Naive thymus-derived CD8-positive, alpha-beta T cell (primary cell): ENCODE results near the gene CTXN1. TPM values are rescaled to one million over a fixed set of nuclear protein-coding genes. Genes with fewer than 3 reads are reported as not detected.
A peak's percentile ranks its signal among the peaks of the same experiment; 100 is the strongest.

Experiments
- ATAC-seq, 2 donors: fragments of 150-1000 bp; cut with Tn5 transposase in 1 of 2; sonication (Bioruptor Pico), chemical (Tn5 transposase) in 1 of 2; 1 replicate in 1 of 2; 2 replicates in 1 of 2; pipeline ENCODE4 v1.10.0; 2021; ENCODE audit warnings: mild to moderate bottlenecking in 2 of 2, moderate library complexity in 2 of 2
- POLR2A ChIA-PET: fragments of 350-600 bp; sonication (Branson Sonifier 250); formaldehyde crosslinking; loops from one replicate; lab custom pipeline; 2021; ENCODE audit warnings: antibody characterized with exemption; lab: Charles Lee
- DNase-seq, 10 donors: peaks; one replicate each; pipeline versions ENCODE4 v3.0.0 to v3.0.0-alpha.2; 2020 to 2022
- H3K27ac Mint-ChIP-seq, 10 donors: one replicate each; pipeline ENCODE4 v1.8.0; 2020 to 2022; ENCODE audit warnings: mild to moderate bottlenecking in 10 of 10, mixed read lengths in 10 of 10, moderate library complexity in 4 of 10, inconsistent platforms in 1 of 10
- H3K27me3 Mint-ChIP-seq, 5 donors: one replicate each; pipeline ENCODE4 v1.8.0; 2021 to 2022; ENCODE audit warnings: mixed read lengths in 5 of 5
- H3K36me3 Mint-ChIP-seq, 3 donors: one replicate each; pipeline ENCODE4 v1.8.0; 2020 to 2022; ENCODE audit warnings: mixed read lengths in 3 of 3, mild to moderate bottlenecking in 2 of 3, inconsistent platforms in 1 of 3
- H3K4me1 Mint-ChIP-seq, 4 donors: one replicate each; pipeline ENCODE4 v1.8.0; 2021 to 2022; ENCODE audit warnings: mixed read lengths in 4 of 4
- H3K4me3 Mint-ChIP-seq, 10 donors: one replicate each; pipeline ENCODE4 v1.8.0; 2020 to 2022; ENCODE audit warnings: mild to moderate bottlenecking in 10 of 10, mixed read lengths in 10 of 10, moderate library complexity in 6 of 10, inconsistent platforms in 1 of 10
- H3K9me3 Mint-ChIP-seq, 9 donors: one replicate each; pipeline ENCODE4 v1.8.0; 2020 to 2022; ENCODE audit warnings: mixed read lengths in 9 of 9, mild to moderate bottlenecking in 3 of 9, inconsistent platforms in 1 of 9, moderate library complexity in 1 of 9
- polyA plus RNA-seq, 3 donors: library from polyadenylated mRNA; unstranded; fragments of 300-500 nt; fragmentation: Illumina TruSeq; gene quantifications; one replicate each; pipeline ENCODE4 v1.2.3, GENCODE V29; 2021
- total RNA-seq, 8 experiments: library from RNA in 2 of 8; stranded (reverse) in 2 of 8; gene quantifications; one replicate each; pipeline ENCODE4 v1.2.3 and lab custom pipeline; 2021 to 2026

Gene CTXN1
- total and polyA plus RNA-seq, 5 experiments from 2014 or later: not detected

DNA sequence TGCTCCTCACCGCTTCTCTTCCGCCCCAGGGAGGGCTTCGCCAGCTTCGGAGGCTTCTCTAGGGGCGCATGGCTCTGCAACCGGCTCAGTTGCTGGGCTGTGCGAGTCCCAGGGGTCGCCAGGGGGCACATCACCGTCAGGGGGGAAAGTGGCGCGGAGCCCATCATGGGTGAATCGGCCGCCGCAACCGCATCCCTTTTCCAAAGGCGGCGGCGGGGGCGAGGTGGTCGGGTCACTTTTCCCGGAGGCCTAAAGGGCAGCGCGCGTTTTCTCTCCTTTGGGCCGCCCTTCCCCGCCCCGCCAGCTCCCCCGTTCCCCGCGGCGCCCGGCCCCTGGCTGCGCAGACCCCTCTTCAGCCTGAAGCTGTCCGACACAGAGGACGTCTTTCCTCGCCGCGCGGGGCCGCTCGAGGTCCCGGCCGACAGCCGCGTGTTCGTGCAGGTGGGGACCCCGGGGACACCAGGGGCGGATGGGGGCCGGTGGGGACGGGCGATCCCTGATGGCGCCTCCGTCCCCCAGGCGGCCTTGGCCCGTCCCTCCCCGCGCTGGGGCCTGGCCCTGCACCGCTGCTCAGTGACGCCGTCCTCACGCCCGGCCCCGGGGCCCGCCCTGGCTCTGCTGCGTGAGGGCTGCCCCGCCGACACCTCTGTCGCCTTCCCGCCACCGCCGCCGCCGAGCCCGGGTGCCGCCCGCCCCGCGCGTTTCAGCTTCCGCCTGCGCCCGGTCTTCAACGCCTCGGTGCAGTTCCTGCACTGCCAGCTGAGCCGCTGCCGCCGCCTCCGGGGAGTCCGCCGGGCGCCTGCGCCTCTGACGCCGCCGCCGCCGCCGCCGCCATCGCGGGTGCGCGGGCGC lies 9.6 kb downstream of the CTXN1 start:
- Mint-ChIP-seq H3K27ac (peak overlapping the region in 3 of 10 donors; percentile 33 to 51 (median 40)), H3K4me3 (peak overlapping the region in 9 of 10 donors; percentile 23 to 80 (median 61)), H3K9me3 (no peaks in the 10 kb centered on the region), H3K4me1 (peaks cover 16 to 34% (median 31%) of the 10 kb centered on the region in 4 donors), H3K27me3 (peaks cover 11 to 39% (median 18%) of the 10 kb centered on the region in 5 donors), H3K36me3 (peaks cover 0 to 24% (median 11%) of the 10 kb centered on the region in 3 donors)
- ATAC-seq (peak; percentile 1 to 3), DNase-seq (peak in 6 of 10 donors; percentile 23 to 50 (median 40))
- POLR2A ChIA-PET: interaction anchor here (0.6 to 7.5 kb wide), 9 partner anchors 8 to 52 kb away, joined by 3 to 66 read pairs (median 5); partner anchors contain the start of genes MAP2K7 and TIMM44

DNA sequence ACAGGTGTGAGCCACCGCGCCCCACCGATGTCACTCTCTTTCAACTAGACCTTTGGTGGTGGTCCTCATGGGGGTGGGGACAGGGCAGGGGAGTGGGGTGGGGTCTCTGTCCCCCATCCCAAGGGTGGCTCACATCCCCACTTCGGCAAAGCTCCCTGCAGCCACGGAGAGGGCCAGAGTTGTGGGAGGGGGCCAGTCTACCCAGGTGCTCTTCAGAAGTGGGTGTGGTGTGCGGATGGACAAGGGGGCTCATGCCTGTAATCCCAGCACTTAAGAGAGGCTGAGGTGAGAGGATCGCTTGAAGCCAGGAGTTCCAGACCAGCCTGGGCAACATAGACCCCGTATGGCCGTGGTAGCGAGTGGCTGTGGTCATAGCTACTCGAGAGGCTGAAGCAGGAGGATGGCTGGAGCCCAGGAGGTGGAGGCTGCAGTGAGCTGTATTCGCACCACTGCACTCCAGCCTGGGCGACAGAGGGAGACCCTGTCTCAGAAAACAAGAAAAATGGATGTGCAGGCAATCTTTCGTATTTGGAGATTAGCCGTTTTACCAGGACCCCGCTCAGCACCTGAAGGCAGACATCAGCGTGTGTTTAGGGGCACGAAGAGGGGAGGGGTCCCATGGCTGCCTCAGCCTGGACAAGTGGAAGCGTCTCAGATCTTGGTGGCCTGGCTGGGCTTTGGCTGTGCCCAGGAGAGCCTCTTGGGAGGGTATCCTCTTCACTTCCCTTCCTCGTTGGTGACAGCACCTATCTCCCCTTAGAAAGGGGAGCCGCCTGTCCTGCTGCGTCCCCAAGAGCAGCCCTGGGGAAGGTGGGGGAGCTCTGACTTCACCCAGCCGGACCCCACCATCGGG lies 10.5 kb downstream of the CTXN1 start:
- Mint-ChIP-seq H3K36me3 (peaks cover 0 to 30% (median 12%) of the 10 kb centered on the region in 3 donors), H3K9me3 (no peaks in the 10 kb centered on the region), H3K4me3 (peak overlapping the region; percentile 33 to 77 (median 61)), H3K27me3 (peaks cover 11 to 39% (median 18%) of the 10 kb centered on the region in 5 donors), H3K27ac (peak overlapping the region in 4 of 10 donors; percentile 38 to 57 (median 46)), H3K4me1 (peaks cover 13 to 28% (median 26%) of the 10 kb centered on the region in 4 donors)
- DNase-seq (peak in 1 of 10 donors; percentile 64), ATAC-seq (no peak)
- POLR2A ChIA-PET: interaction anchor here (0.6 to 1.3 kb wide), 6 partner anchors 12 to 46 kb away, joined by 4 to 7 read pairs (median 5); partner anchors contain the start of gene MAP2K7

DNA sequence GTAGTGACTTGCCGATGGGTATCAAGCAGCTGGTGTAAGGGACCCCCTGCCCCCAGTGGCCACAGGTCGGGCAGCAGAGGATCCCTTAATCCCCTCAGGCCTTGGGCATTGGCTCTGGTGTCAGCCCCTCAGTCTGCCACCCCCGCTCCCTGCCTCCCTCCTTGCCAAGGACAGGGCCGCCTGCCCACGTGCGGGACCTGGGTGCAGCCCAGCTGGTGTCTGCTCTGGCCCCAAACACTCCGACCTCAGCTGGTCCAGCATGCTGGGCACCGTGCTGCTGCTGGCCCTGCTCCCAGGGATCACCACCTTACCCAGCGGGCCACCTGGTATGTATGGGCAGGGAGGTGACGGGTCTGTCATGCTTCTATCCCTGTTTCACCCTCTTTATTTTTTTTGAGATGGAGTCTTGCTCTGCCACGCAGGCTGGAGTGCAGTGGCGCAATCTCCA lies 11.3 kb downstream of the CTXN1 start, which contains the start of gene TGFBR3L:
TGFBR3L (plus strand) TSS at position 233 of the 448 bp plus-strand sequence.
- peak within 1 kb of the TSS in 3 of 10 donors; percentile 38 to 57 (median 51) for H3K27ac Mint-ChIP-seq
- DNase-seq (no peak), ATAC-seq (no peak)
- H3K4me3 Mint-ChIP-seq: peak within 1 kb of the TSS; percentile 14 to 77 (median 62)
- peaks cover 10 to 34% (median 13%) of the 10 kb centered on the region in 5 donors for H3K27me3 Mint-ChIP-seq
- peaks cover 8 to 23% (median 20%) of the 10 kb centered on the region in 4 donors for H3K4me1 Mint-ChIP-seq
- POLR2A ChIA-PET: no interaction called here
- peaks cover 0 to 30% (median 12%) of the 10 kb centered on the region in 3 donors for H3K36me3 Mint-ChIP-seq
- H3K9me3 Mint-ChIP-seq: no peaks in the 10 kb centered on the region

DNA sequence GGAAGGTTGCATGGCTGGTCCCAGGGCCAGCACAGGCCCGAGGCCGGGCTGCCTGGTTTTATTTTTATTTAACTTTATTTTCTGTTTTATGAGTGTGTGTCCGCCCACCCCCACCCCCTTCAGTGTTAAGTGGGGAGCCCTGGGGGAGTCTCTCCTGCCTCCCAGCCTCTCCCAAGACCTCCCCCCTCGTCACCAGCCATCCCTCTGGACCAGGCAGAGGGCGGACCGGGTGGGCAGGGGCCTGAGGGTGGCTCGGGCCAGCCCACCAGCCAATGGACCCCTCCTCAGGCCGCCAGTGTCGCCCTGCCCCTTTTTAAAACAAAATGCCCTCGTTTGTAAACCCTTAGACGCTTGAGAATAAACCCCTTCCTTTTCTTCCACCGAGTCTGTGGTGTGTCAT lies 11.8 kb downstream of the CTXN1 start:
- peak overlapping the region in 1 of 10 donors; percentile 67 for H3K4me3 Mint-ChIP-seq
- POLR2A ChIA-PET: no interaction called here

DNA sequence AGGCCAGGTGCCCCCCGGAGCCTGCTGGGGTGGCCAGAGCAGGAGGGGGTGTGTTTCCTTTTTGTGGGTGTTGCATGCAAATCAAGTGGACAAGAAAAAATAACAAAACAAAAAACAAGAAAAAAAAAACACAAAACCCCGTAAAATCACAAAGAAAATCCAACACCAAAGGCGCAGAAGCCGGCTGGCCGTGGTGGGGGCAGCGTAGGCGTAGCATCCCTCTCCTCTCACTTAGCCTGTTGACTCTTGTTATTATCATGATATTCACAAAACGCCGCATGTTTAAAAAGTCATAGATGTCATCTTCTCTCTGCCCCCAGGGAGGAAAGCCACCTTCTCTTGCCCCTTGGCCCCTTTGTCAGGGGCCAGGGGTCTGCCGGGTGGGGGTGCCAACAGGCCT lies 12.3 kb downstream of the CTXN1 start:
- Mint-ChIP-seq H3K27ac (no peak overlapping the region), H3K27me3 (peaks cover 9 to 32% (median 12%) of the 10 kb centered on the region in 5 donors), H3K36me3 (peaks cover 0 to 30% (median 12%) of the 10 kb centered on the region in 3 donors), H3K4me1 (peaks cover 7 to 19% (median 17%) of the 10 kb centered on the region in 4 donors), H3K4me3 (no peak overlapping the region), H3K9me3 (no peaks in the 10 kb centered on the region)
- ATAC-seq (no peak), DNase-seq (no peak)
- POLR2A ChIA-PET: interaction anchor here (0.9 kb wide), 1 partner anchor 10 kb away, joined by 3 read pairs; the partner anchor contains the start of gene MAP2K7

More for the DNA sequence above, 11.8 kb downstream of the CTXN1 start:
- H3K4me1 Mint-ChIP-seq: peaks cover 7 to 19% (median 17%) of the 10 kb centered on the region in 4 donors
- DNase-seq (no peak), ATAC-seq (no peak)
- no peak overlapping the region for H3K27ac Mint-ChIP-seq
- H3K27me3 Mint-ChIP-seq: peaks cover 9 to 32% (median 12%) of the 10 kb centered on the region in 5 donors
- H3K36me3 Mint-ChIP-seq: peaks cover 0 to 30% (median 12%) of the 10 kb centered on the region in 3 donors
- H3K9me3 Mint-ChIP-seq: no peaks in the 10 kb centered on the region

DNA sequence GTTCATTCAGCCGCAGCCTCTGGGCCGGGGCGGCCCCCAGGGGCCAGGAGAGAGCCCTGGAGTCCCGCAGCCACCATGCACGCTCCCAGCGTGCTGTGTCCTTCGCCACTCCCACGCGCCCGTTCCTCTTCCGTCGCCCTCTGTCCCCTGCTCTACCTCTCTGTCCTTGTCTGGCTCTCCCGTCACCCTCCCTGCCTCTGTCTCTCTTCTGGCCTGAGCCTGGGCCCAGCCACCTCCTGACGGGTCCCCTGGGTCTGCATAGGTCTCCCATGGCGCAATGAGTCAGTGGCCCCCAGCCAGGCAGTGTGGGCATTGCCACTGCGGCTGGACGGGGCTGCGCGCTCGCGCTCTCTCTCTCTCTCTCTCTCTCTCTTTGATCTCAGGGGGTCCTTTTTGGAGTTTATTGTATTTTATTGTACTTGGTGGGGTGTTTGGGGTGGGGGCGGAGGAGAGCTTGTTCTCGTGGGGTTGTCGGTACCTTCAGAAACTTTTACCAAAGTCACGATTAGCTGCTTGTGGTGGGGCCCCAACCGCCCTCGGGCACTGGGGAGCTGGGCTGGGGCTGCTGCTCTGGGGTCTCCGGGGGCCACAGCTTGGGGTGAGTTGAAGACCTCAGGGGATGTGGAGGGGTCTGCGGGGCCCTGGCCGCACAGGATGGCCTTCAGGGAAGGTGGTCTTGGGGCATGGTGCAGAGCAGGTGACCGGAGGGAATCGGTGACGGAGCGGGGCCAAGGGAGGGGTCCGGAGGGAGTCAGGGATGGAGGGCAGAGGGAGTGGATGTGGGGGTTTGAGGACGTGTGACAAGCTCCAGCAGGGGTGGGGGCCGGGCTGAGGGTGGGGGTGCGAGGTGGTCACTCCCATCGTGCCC lies 13.0 kb downstream of the CTXN1 start:
- Mint-ChIP-seq H3K4me1 (peaks cover 5 to 24% (median 12%) of the 10 kb centered on the region in 4 donors), H3K36me3 (peaks cover 0 to 30% (median 12%) of the 10 kb centered on the region in 3 donors), H3K4me3 (no peak overlapping the region), H3K27ac (no peak overlapping the region), H3K9me3 (no peaks in the 10 kb centered on the region), H3K27me3 (peaks cover 5 to 25% (median 9%) of the 10 kb centered on the region in 5 donors)
- POLR2A ChIA-PET: interaction anchor here (0.6 to 0.9 kb wide), 2 partner anchors 9 to 136 kb away, joined by 3 read pairs; partner anchors contain the start of gene MAP2K7
- DNase-seq (peak in 1 of 10 donors; percentile 7), ATAC-seq (no peak)

DNA sequence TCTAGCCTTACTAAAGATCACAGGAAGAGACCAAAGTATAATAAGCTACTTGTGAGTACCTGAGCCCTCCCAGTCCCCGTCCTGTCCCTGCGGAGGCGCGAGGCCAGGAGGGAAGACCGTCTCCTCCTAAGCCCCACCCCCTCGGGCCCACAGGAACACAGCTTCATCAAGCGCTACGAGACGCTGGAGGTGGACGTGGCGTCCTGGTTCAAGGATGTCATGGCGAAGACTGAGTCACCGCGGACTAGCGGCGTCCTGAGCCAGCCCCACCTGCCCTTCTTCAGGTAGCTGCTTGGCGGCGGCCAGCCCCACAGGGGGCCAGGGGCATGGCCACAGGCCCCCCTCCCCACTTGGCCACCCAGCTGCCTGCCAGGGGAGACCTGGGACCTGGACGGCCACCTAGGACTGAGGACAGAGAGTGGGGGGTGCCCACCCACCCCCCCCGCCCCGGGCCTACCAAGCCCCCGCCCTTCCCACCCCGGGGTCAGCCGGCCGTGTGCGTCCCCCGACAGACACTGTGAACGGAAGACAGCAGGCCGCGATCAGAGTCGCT lies 13.7 kb downstream of the CTXN1 start:
- POLR2A ChIA-PET: interaction anchor here (1.0 kb wide), 1 partner anchor 8 kb away, joined by 4 read pairs; the partner anchor contains the start of gene MAP2K7

DNA sequence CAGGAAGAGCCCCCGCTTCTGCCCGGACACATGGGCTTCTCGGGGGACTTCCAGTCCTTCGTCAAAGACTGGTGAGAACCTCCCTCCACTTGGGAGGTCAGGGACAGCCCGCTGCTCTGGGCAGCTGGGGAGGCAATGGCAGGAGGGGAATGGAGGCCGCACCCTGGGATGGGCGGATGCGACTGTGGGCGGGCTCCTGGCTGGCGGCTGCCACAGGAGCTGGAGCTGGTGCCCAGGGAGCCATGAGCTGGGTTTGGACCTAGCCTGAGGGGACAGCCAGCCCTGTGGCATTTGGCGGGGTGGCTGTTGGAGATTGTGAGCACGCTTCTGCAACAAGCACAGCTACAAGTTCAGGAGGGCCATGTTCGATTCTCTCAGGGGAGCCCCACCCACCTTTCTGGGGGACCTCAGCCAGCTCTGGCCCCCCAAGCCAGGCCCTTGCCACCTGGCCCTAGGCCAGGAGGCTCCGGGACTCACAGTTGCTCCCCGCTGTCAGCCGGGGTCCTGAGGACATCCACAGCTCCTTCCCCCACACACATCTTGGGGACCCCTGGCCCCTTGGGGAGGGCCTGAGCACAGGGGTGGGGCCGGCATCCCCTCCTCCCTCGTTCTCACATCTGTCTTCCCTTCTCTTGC lies 14.3 kb downstream of the CTXN1 start:
- no peak overlapping the region for H3K27ac Mint-ChIP-seq
- no peak for DNase-seq
- no peak overlapping the region for H3K4me3 Mint-ChIP-seq
- ATAC-seq: no peak
- H3K27me3 Mint-ChIP-seq: peaks cover 3 to 17% (median 7%) of the 10 kb centered on the region in 5 donors
- H3K9me3 Mint-ChIP-seq: no peaks in the 10 kb centered on the region
- peaks cover 3 to 28% (median 17%) of the 10 kb centered on the region in 4 donors for H3K4me1 Mint-ChIP-seq
- H3K36me3 Mint-ChIP-seq: peaks cover 0 to 34% (median 12%) of the 10 kb centered on the region in 3 donors
- POLR2A ChIA-PET: interaction anchor here (1.0 kb wide), 1 partner anchor 8 kb away, joined by 4 read pairs; the partner anchor contains the start of gene MAP2K7

More for the DNA sequence above, 13.7 kb downstream of the CTXN1 start:
- no peaks in the 10 kb centered on the region for H3K9me3 Mint-ChIP-seq
- H3K27me3 Mint-ChIP-seq: peaks cover 5 to 21% (median 9%) of the 10 kb centered on the region in 5 donors
- DNase-seq (no peak), ATAC-seq (no peak)
- H3K4me1 Mint-ChIP-seq: peaks cover 5 to 28% (median 13%) of the 10 kb centered on the region in 4 donors
- no peak overlapping the region for H3K4me3 Mint-ChIP-seq
- H3K36me3 Mint-ChIP-seq: peaks cover 0 to 34% (median 12%) of the 10 kb centered on the region in 3 donors
- H3K27ac Mint-ChIP-seq: no peak overlapping the region

DNA sequence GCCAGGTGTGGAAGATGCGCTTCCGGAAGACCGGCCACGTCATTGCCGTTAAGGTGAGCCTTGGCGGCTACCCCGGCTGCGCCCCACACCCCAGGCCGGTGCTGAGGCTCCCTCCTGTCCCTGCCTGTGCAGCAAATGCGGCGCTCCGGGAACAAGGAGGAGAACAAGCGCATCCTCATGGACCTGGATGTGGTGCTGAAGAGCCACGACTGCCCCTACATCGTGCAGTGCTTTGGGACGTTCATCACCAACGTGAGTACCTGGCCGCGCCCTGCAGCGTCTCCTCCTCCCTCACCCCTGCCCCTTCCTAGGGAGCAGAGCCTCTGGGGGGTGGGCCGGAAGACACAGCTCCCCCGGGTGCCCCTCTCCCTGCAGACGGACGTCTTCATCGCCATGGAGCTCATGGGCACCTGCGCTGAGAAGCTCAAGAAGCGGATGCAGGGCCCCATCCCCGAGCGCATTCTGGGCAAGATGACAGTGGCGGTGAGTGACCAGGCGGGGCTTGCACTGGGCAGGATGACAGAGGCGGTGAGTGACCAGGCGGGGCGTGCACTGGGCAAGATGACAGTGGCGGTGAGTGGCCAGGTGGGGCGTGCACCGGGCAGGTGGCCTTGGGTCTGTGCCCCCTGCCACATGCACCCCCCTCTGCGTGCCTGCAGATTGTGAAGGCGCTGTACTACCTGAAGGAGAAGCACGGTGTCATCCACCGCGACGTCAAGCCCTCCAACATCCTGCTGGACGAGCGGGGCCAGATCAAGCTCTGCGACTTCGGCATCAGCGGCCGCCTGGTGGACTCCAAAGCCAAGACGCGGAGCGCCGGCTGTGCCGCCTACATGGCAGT lies 15.4 kb downstream of the CTXN1 start:
- POLR2A ChIA-PET: no interaction called here
- Mint-ChIP-seq H3K4me1 (peaks cover 5 to 30% (median 19%) of the 10 kb centered on the region in 4 donors), H3K4me3 (no peak overlapping the region), H3K27ac (no peak overlapping the region), H3K27me3 (peaks cover 2 to 11% (median 3%) of the 10 kb centered on the region in 5 donors), H3K9me3 (no peaks in the 10 kb centered on the region), H3K36me3 (peaks cover 0 to 41% (median 14%) of the 10 kb centered on the region in 3 donors)
- ATAC-seq (no peak), DNase-seq (no peak)
